ENCODE results near the gene RAB5IF. TPM values are rescaled to one million over a fixed set of nuclear protein-coding genes. Genes with fewer than 3 reads are reported as not detected.

The RAB5IF gene
- total and polyA plus RNA-seq, 2 of the 4 experiments (the other 2 are of a cell fraction) = 74.0 to 93.1 TPM

- Histone ChIP-seq H3K18ac (ENCODE audit: low read depth, low read length) (no peak overlapping the region), H2BK20ac (ENCODE audit: low read depth, low read length) (no peak overlapping the region), H2BK5ac (ENCODE audit: low read depth, low read length, poor library complexity, severe bottlenecking) (no peak overlapping the region), H3K36me3 (ENCODE audit: control insufficient read depth, insufficient read depth, low read length) (no peaks in the 10 kb centered on the region), H2BK120ac (ENCODE audit: low read depth, low read length) (no peak overlapping the region), H3K27me3 (ENCODE audit: control insufficient read depth, insufficient read depth, low read length) (no peaks in the 10 kb centered on the region), H3K4me1 (ENCODE audit: control insufficient read depth, insufficient read depth, low read length) (peaks cover 6% of the 10 kb centered on the region; the same call in 1 of the 2 replicates), H4K91ac (ENCODE audit: insufficient read depth, low read depth, low read length) (no peak overlapping the region), H3K4ac (ENCODE audit: low read depth, low read length) (no peak overlapping the region), H3K9me3 (ENCODE audit: control insufficient read depth, insufficient read depth, low read length) (no peaks in the 10 kb centered on the region), H4K5ac (ENCODE audit: low read depth, low read length) (no peak overlapping the region), H4K20me1 (ENCODE audit: insufficient read depth, low read length) (no peaks in the 10 kb centered on the region), H3K9ac (ENCODE audit: low read depth, low read length) (no peak overlapping the region), H2AFZ (replicated peaks; ENCODE audit: low read length, poor library complexity) (no peak overlapping the region), H3K79me1 (ENCODE audit: low read depth in 1 of 2, low read length in 2 of 2) (0 out of 4 replicates have a peak, but pooled peaks cover 0 to 2% of the 10 kb centered on the region in 2 experiments), H3K23ac (ENCODE audit: low read depth, low read length) (no peak overlapping the region), H3K27ac (ENCODE audit: insufficient read depth, low read length) (no peak overlapping the region), H3K14ac (replicated peaks; ENCODE audit: low read depth, low read length) (no peak overlapping the region), H2AK5ac (ENCODE audit: low read depth, low read length) (no peak overlapping the region), H4K8ac (ENCODE audit: low read depth in 2 of 2, low read length in 2 of 2) (no peak overlapping the region), H3K4me3 (ENCODE audit: insufficient read depth, low read depth, low read length) (no peak overlapping the region), H3K56ac (ENCODE audit: extremely low read depth, insufficient read depth, low read length) (no peak overlapping the region), H2BK15ac (ENCODE audit: low read depth, low read length) (no peak overlapping the region), H2AK9ac (replicated peaks; ENCODE audit: low read depth, low read length, poor library complexity) (no peak overlapping the region), H3K9me1 (ENCODE audit: insufficient read depth, low read length) (peaks cover 2% of the 10 kb centered on the region; the same call in 1 of the 2 replicates), H3K4me2 (ENCODE audit: low read depth, low read length) (no peak overlapping the region)
- WGBS, 2 experiments (ENCODE audit: extremely low coverage in 2 of 2, insufficient read length in 1 of 2) = no CpG with 5 or more reads among the region's 5 CpGs
- ChIA-PET POLR2A (ENCODE audit: unreplicated experiment) (no interaction called here), CTCF (no interaction called here)
- no peak for ATAC-seq (ENCODE audit: low read depth)
- intact Hi-C loops (cut with micrococcal nuclease) = no loop called here
- DNase-seq = no peak
- TF ChIP-seq MXI1 (IDR thresholded peaks at IDR 0.05; ENCODE audit: borderline replicate concordance, low read depth, low read length) = no peak
- TF ChIP-seq RCOR1 (IDR thresholded peaks at IDR 0.05; ENCODE audit: insufficient replicate concordance, low read length) = no peak
- TF ChIP-seq CTCF (conservative IDR thresholded peaks at IDR 0.05; ENCODE audit: low read depth, low read length) = no peak
- no peak for TF ChIP-seq FOS (IDR thresholded peaks at IDR 0.05; ENCODE audit: low read depth, low read length)
- BruUV-seq (replicated peaks) = no TSS peak
- dilution Hi-C loops (cut with HindIII; ENCODE audit: low sequenced_read_pairs, unreplicated experiment) = no loop called here
- in situ Hi-C loops (cut with MboI; ENCODE audit: low sequenced_read_pairs) = no loop called here
Measured at GRCh38 chr20:36599912-36600345, 5.7 kb upstream of the RAB5IF start.
